Stimulated activated CD4-positive, alpha-beta T cell treated with anti-CD3 and anti-CD28 coated beads, Interleukin-1b, Interleukin-23, amount 100 ng/mL, for 1 hour (primary cell): ENCODE data around the gene ELOF1.

Source experiments
- DNase-seq, 2 donors: peaks; one replicate each; pipeline ENCODE4 v3.0.0-alpha.2; 2020; ENCODE audit warnings: low read depth in 2 of 2

ELOF1 gene

DNA sequence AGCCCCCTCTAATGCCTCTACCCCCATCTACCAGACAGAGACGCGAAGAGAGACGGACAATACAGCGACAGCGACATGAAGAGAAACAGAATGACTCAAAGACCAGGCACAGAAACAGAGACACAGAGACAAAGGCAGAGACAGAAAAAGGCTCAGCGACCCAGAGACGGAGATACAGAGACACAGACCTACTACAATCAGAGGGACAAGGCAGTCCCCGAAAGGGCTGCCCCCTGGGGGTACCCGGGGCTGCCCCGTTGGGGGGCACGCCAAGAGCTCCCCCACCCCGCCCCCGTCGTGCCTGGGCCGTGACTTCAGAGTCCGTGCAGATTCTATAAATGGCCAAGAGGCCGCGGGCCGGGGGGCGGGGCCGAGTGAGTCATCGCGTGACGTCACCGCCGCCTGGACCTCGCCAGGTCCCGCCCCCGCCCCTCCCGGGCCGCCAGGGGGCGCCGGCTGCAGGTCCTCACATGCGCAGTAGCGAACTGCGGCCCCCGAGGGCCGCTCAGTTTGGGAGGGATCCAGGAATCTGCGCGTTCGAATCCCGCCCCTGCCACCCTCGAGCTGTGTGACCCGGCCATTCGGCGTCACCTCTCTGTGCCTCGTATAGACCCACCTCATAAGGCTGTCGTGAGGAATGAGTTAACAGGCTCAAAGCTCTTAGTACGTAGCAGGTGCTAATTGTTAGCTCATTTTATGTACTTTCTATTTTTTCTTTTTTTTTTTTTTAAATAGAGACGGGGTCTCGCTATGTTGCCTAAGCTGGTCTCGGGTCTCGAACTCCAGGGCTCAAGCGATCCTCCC lies 23.0 kb downstream of the ELOF1 start:
- DNase-seq, result peak; percentile 73 to 83

DNA sequence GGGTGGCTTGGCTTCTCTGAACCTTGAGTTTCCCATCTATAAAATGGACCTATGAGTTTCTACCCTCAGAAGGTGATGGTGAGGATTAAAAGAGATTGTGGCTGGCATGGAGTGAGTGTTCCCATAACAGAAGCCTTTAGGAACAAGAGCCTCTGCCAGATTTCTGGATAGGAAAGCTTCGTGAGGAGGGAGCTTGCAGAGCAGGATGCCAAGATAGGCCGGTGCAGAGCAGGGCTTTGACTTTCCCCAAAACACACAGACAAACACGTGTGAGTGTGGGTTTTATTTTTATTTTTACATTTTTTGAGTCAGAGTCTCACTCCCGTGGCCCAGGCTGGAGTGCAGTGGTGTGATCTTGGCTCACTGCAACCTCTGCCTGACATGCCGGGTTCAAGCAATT lies 24.1 kb downstream of the ELOF1 start:
- no peak for DNase-seq

DNA sequence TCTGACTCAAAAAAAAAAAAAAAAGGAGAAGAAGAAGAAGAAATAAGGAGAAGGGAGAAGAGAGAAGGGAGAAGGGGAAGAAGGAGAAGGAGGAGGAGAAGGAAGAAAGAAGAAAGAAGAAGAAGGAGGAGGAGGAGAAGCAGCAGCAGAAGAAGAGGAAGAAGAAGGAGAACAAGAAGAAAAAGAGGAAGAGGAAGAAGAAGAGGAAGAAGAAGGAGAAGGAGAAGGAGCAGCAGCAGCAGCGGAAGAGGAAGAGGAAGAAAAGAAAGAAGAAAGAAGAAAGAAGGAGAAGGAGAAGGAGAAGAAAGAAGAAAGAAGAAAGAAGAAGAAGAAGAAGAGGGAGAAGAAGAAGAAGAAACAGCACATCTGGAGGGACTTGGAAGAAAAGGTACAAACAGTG lies 24.5 kb downstream of the ELOF1 start:
- DNase-seq, result no peak

DNA sequence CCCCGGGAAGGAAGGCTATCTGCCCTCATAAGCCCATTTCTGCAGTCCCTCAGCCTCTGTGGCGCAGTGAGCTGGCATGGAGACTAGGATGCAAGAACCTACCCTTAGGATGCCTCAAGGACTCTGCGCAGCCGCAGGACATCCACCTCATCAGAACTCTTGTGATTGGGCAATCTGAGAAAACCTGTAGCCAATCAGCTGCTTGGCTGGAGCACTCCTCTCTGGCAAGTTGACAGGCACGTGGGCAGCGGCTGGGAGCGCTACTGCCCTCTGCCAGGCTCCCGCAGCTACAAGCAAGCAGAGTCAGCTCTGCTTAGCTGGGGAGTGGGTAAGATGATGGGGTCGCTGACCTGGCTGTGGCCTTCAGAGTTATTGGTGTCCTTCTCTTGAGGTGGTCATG lies 28.6 kb downstream of the ELOF1 start:
- no peak for DNase-seq

DNA sequence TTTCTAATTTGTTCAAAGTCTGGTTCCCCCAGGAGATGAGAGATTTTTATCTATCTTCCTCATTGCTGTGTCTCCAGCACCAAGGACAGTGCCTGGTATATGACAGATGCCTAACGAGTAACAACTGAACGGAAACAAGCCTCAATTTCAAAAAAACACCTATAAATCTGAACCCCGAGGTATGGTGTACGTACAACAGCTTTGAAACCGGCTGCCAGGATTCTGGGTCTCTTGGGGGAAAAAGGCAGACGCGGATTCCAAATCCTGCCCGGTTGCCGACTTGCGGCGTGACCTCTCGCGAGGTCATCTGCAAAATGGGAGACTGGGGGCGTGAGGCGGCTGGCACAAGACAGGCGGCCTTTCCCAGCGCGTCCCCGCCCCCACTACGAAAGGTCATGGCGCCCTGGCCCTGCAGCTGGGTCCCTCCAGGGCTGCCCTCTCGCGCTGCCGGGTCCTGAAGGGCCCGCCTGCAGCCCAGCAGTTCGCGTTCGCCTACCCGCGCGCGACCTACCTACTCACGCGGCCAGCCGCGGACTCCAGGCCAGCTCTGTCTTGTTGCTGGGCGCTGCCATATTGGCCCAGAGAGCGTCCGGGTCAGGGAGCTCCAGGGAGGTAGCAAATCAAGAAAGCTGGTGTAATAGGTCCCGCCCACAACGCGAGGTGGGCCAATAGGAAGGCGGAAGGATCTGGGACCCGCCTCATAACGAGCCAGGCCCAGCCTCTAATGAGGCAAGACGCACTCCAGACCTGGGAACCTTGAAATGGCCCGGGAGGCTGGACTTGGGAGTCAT lies 30.3 kb downstream of the ELOF1 start, which contains the start of gene ECSIT:
Gene ECSIT, minus strand, starts transcription at position 584 of the 791 bp plus-strand sequence. CDS start 9,964 bp downstream, outside the sequence.
- DNase-seq, result peak; percentile 76 to 83

DNA sequence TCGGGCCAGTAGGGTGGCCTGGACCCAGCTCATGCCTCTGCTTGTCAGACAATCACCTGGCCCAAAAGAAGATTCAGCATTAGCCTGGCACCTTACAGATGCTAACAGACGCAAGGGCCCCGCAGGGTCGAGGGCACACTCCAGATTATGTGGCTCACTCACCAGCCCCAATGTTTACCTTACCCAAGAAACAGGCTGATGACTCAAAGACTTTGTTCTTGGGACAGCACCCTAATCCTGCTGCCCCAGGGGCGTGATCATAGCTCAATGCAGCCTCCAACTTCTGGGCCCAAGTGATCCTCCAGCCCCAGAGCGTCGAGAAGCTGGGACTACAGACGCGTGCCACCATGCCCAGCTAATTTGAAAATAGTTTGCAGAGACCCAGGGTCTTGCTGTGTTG lies 39.9 kb downstream of the ELOF1 start:
- no peak for DNase-seq

DNA sequence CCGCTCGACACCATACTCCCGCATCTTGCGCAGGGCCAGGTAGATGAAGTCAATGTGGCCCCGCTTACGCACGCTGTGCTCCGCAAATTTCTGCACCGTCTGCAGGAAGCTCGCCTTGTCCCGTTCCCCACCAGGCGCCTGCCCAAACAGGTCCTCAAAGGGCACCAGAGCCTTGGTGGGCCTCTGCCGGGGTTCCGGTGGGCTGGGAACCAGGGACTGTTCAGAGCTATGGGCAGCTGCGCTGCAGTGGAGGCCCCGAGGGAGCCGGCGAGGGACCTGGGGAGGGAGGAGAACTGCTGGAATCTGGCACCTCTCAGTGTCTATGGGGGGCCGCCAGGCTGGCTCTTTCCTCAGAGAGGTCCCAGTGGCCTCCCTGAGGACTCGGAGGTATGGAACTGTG lies 45.1 kb downstream of the ELOF1 start:
- no peak for DNase-seq

DNA sequence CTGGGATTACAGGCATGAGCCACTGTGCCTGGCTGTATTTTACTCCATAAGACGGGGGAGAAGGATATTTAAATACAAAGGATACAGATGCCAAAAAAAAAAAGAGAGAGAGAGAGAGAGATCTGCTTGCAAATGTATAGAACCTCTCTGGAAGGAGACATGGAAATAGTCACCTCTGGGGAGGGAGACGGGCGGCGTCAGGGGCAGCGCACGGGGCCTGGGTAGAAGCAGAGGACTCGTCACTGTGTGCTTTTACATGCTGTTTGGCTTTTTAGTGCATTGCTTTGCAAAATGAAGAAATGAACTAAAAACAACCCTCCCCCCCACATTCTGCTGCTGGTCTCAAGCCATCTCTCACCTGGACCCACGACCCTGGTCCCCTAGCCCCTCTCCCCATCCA lies 48.6 kb downstream of the ELOF1 start:
- DNase-seq, result no peak

DNA sequence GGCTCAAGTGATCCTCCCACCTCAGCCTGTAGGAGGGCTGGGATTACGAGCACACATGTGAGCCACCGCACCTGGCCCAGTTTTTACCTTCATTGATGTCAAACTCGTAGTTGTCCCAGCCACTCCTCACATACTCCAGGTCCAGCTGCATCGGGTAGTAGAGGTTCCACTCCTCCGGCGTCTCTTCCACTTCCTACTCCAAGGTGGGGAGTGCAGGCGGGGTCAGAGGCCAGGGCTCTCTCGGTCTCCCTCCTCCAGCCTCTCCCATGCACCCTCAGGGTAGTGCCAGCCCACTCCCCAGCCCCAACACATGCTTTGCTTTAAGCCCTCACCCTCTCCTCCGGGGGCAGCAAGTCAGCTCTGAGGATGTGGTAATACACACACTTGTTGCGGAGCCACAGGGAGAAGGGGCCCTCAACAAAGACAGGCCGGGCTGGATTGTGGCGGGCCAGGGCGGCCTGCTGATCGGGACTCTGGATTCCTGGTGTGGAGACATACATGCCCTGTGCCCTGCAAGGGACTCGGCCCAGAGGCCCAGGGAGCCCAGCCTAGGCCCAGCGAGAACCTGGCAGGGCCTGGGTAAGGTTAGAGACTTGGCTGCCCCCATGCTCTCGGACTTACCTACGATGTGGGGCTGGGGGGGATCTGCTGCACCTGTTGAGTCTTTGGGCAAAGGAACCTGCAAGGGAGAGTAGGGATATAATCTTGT lies 51.5 kb downstream of the ELOF1 start:
- no peak for DNase-seq

DNA sequence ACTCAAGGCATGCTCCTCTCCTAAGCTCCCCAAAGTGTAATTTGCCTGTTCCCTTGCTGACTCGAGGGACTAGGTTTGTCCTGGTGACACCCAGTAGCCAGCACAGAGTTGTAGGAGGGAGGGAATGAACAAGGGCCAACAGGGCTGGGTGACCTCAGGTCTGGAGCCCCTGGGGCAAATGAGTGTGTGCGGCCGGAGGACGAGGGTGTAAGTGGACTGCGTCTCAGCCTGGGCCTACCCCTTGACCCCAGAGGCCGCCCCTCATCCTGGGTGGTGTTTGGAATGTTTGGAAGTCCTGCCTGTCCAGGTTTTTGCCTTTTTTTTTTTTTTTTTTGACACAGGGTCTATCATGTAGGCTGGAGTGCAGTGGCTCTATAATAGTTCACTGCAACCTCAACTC lies 52.1 kb downstream of the ELOF1 start:
- DNase-seq, result no peak

DNA sequence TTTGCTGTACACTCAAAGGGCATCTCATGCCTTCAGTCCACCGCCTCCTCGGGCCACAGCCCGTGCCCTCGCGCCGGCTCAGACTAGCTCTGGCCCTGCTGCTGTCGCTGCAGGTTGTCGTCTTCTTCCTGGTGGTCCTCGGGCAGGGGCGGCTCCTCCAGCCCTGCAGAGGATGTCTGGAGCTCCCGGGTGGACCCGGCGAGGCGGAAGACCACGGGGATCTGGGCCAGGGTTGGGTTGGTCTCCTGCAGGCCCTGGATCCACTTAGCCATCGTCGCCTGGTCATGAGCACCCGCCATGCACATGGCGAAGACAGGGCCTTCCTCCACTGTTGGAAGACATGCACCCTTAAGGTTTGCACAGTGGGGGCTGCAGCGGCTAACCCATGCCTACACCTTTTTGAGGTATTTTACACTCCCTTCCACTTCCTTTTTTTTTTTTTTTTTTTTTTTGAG lies 52.9 kb downstream of the ELOF1 start:
- no peak for DNase-seq

DNA sequence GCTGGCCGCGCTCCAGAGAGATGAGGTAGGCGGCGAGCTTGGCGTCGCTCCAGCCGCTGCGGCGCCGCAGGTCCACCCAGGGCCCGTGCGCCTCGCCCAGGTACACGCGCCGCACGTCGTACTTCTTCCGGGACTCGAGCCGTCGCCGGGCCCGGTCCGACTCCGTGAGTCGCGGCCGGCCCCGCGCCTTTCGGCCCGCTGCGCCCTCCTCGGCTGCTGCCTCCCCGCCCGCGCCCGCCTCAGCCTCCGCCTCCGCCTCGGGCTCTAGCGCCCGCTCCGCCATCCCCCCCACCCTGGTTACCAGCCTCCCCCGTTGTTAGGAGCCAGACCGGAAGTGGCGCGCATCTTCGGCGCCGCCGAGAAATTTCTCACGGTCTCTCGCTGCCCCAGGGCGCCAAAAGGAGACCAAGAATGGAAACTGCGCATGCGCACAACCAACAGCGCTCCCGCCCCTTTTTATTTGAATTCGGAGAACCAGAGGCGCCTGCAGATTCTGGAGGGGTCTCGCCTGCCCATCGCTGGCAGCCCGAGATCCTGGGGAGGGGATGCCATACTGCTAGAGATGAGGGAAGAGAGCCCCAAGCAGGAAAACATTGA lies 53.4 kb downstream of the ELOF1 start, which contains the start of gene ZNF653:
Gene ZNF653, minus strand, starts transcription at position 336 of the 597 bp plus-strand sequence. Its CDS starts 53 bp downstream, at position 283.
- DNase-seq, result peak; percentile 87 to 88

DNA sequence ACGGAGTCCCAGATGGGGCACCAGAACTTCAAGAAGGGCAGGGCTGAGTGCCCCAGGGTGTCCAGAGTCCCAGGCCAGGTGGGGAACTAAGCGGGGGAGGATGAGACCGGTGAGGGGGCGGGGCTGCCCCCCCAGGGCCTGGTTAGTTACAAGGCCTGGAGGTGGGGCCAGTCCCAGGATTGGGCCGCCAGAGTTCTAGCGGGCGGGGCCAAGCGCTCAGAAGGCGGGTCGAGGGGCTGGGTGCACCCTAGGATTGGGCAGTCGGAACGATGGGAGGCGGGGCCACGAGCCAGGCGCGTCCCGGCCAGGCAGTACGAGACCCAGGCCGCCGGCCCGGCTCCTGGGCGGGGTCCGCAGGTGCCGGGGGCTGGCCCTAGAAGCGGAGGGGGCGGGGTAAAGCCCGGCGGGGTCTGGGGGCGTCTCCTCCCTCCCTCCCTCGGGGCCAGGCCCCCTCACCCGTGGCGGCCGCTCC lies 54.0 kb downstream of the ELOF1 start:
- peak; percentile 90 to 94 for DNase-seq

DNA sequence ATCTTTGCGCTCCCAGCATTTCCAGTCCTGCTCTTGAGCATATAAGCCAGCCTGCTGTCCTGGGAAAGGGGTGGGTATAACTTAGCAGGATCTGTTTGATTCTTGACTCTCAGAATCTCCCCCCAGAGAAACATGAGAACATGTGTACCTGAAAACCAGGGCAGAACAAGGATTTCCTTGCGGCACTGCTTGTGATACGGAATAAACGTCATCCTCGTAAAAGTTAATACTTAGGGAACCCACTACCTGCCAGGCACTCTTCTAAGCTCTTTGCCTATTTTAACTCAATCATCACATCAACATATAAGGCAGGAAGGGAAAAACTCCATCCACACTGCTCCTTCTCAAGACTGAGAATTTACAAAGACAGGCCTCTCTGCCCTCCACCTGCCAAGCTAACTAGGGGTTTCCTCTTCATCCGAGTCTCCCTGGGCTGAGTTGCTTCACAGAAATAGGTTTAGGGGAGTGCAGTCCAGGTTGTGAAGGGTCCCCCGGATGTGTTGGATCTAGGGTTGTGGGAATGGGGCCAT lies 54.5 kb downstream of the ELOF1 start:
- no peak for DNase-seq
